Measurements from ENCODE around the gene RECQL5. TPM values are rescaled to one million over a fixed set of nuclear protein-coding genes. Genes with fewer than 3 reads are reported as not detected.

Gene RECQL5
- polyA plus RNA-seq, 1 donor (not counting 4 experiments of a cell fraction or from before 2014, with no cell fraction given) = 11.9 TPM

DNA sequence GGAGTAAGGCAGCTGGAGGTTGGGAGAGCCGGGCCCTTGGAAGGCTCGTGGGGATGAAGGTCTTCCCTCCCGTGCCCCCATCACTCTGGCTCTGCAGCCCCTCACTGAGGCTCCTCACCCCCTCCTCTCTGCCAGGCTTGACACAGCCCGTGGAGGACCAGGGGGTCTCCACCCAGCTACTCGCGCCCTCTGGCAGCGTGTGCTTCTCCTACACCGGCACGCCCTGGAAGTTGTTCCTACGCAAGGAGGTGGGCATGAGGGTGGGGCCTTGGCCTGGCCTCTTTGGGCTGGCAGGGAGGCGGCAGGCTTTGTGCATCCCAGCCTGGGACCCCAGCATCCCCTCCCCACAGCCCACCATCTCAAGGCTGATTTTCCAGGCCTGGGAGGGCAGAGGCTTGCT lies 49.3 kb downstream of the RECQL5 start:
- no peaks in the 10 kb centered on the region for H3K4me1 ChIP-seq (ENCODE audit: control insufficient read depth, extremely low read depth, insufficient read depth, low read length)

DNA sequence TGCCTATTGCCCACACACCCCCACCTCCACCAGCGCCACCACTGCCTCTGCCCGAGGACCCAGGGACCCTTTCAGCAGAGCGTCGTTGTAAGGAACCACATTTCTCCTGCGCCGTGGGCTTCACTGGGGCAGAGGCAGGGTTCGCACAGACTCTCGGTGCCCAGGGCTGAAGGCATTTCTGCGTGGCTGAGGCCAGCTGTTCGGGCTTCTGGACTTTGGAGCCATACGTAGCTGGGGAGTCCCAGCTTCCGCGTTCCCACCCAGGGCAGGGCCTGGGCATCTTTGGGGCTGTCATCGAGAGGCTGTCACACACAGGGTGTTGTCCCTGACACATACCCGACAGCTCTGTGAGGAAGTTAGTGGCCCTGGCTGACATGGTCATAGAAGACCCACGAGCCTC lies 49.7 kb downstream of the RECQL5 start:
- FAIRE-seq = no peak

More for the DNA sequence above, 49.3 kb downstream of the RECQL5 start:
- no peak overlapping the region for H2AFZ ChIP-seq (ENCODE audit: control insufficient read depth, low read length)
- H4K20me1 ChIP-seq (ENCODE audit: control insufficient read depth, extremely low read depth, insufficient read depth, low read length) = no peaks in the 10 kb centered on the region
- H3K9me1 ChIP-seq (ENCODE audit: control insufficient read depth, extremely low read depth, insufficient read depth, low read length) = no peaks in the 10 kb centered on the region
- DNase-seq (ENCODE audit: low read depth, low spot score) (no peak), FAIRE-seq (no peak)
- H3K27me3 ChIP-seq (ENCODE audit: control insufficient read depth, extremely low read depth, insufficient read depth, low read length) = peaks cover 16% of the 10 kb centered on the region
- dilution Hi-C loops (cut with MboI; ENCODE audit: extremely low pct_ligation_motif_present, low sequenced_read_pairs) = no loop called here
- H3K36me3 ChIP-seq (ENCODE audit: control insufficient read depth in 2 of 2, extremely low read depth in 1 of 2, insufficient read depth in 2 of 2, low read length in 2 of 2) = no peaks in the 10 kb centered on the region
- TF ChIP-seq, protein P1, sequence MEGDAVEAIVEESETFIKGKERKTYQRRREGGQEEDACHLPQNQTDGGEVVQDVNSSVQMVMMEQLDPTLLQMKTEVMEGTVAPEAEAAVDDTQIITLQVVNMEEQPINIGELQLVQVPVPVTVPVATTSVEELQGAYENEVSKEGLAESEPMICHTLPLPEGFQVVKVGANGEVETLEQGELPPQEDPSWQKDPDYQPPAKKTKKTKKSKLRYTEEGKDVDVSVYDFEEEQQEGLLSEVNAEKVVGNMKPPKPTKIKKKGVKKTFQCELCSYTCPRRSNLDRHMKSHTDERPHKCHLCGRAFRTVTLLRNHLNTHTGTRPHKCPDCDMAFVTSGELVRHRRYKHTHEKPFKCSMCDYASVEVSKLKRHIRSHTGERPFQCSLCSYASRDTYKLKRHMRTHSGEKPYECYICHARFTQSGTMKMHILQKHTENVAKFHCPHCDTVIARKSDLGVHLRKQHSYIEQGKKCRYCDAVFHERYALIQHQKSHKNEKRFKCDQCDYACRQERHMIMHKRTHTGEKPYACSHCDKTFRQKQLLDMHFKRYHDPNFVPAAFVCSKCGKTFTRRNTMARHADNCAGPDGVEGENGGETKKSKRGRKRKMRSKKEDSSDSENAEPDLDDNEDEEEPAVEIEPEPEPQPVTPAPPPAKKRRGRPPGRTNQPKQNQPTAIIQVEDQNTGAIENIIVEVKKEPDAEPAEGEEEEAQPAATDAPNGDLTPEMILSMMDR (optimal IDR thresholded peaks at IDR 0.05 in 1 of 3, IDR thresholded peaks at IDR 0.05 in 1 of 3, conservative IDR thresholded peaks at IDR 0.05 in 1 of 3; ENCODE audit: extremely low read depth in 1 of 3, insufficient read depth in 2 of 3, low read length in 3 of 3) = no peak
- no peak for TF ChIP-seq EZH2 (IDR thresholded peaks at IDR 0.05; ENCODE audit: low read length)
- no peak overlapping the region for H3K4me2 ChIP-seq (ENCODE audit: control insufficient read depth, extremely low read depth, insufficient read depth, low read depth, low read length)
- no peaks in the 10 kb centered on the region for H3K9me3 ChIP-seq (ENCODE audit: control insufficient read depth, low read depth, low read length)
- no peak overlapping the region for H3K4me3 ChIP-seq (ENCODE audit: control insufficient read depth in 2 of 3, extremely low read depth in 1 of 3, insufficient read depth in 2 of 3, low read depth in 1 of 3, low read length in 3 of 3)
- H3K79me2 ChIP-seq (ENCODE audit: control insufficient read depth, insufficient read depth, low read length) = no peaks in the 10 kb centered on the region
- H3K9ac ChIP-seq (ENCODE audit: control insufficient read depth, extremely low read depth, insufficient read depth, low read length) = no peak overlapping the region
- H3K27ac ChIP-seq (ENCODE audit: control insufficient read depth, insufficient read depth, low read length) = no peak overlapping the region

More for the DNA sequence above, 49.7 kb downstream of the RECQL5 start:
- H3K4me2 ChIP-seq (ENCODE audit: control insufficient read depth, extremely low read depth, insufficient read depth, low read depth, low read length) = no peak overlapping the region
- H3K27me3 ChIP-seq (ENCODE audit: control insufficient read depth, extremely low read depth, insufficient read depth, low read length) = peaks cover 16% of the 10 kb centered on the region
- H3K9me1 ChIP-seq (ENCODE audit: control insufficient read depth, extremely low read depth, insufficient read depth, low read length) = no peaks in the 10 kb centered on the region
- H3K9me3 ChIP-seq (ENCODE audit: control insufficient read depth, low read depth, low read length) = no peaks in the 10 kb centered on the region
- H3K79me2 ChIP-seq (ENCODE audit: control insufficient read depth, insufficient read depth, low read length) = no peaks in the 10 kb centered on the region
- no peak overlapping the region for H3K9ac ChIP-seq (ENCODE audit: control insufficient read depth, extremely low read depth, insufficient read depth, low read length)
- H3K36me3 ChIP-seq (ENCODE audit: control insufficient read depth in 2 of 2, extremely low read depth in 1 of 2, insufficient read depth in 2 of 2, low read length in 2 of 2) = no peaks in the 10 kb centered on the region
- no peaks in the 10 kb centered on the region for H3K4me1 ChIP-seq (ENCODE audit: control insufficient read depth, extremely low read depth, insufficient read depth, low read length)
- H4K20me1 ChIP-seq (ENCODE audit: control insufficient read depth, extremely low read depth, insufficient read depth, low read length) = no peaks in the 10 kb centered on the region
- no peak for DNase-seq (ENCODE audit: low read depth, low spot score)
- H3K4me3 ChIP-seq (ENCODE audit: control insufficient read depth in 2 of 3, extremely low read depth in 1 of 3, insufficient read depth in 2 of 3, low read depth in 1 of 3, low read length in 3 of 3) = no peak overlapping the region
- no peak overlapping the region for H3K27ac ChIP-seq (ENCODE audit: control insufficient read depth, insufficient read depth, low read length)
- H2AFZ ChIP-seq (ENCODE audit: control insufficient read depth, low read length) = no peak overlapping the region
- TF ChIP-seq EZH2 (IDR thresholded peaks at IDR 0.05; ENCODE audit: low read length) = no peak
- TF ChIP-seq, protein P1 (optimal IDR thresholded peaks at IDR 0.05 in 1 of 3, IDR thresholded peaks at IDR 0.05 in 1 of 3, conservative IDR thresholded peaks at IDR 0.05 in 1 of 3; ENCODE audit: extremely low read depth in 1 of 3, insufficient read depth in 2 of 3, low read length in 3 of 3) = no peak
- dilution Hi-C loops (cut with MboI; ENCODE audit: extremely low pct_ligation_motif_present, low sequenced_read_pairs) = no loop called here
